Right lobe of liver (tissue), 4 donors: ENCODE measurements around the gene STON2.

ENCODE experiments used
- POLR2A ChIP-seq: fragments of 450-650 bp; IDR thresholded peaks from one replicate; pipeline ENCODE4 v1.6.1; 2017; ENCODE audit warnings: antibody characterized with exemption, mild to moderate bottlenecking
- TF ChIP-seq, protein P1 (sequence below), 4 donors: fragments of 200-600 bp in 3 of 4; fragments of 450-650 bp in 1 of 4; IDR thresholded peaks; one replicate each; pipeline versions ENCODE4 v1.5.1 to v1.8.0; 2016 to 2022; ENCODE audit warnings: antibody characterized with exemption in 4 of 4, mild to moderate bottlenecking in 2 of 4
- donor health status: DM: no; HTN: no; CAD: no.
- donor health status: DM: no; HTN: no; CAD: no.
- donor health status: DM: no; HTN: yes; CAD: no.

DNA sequence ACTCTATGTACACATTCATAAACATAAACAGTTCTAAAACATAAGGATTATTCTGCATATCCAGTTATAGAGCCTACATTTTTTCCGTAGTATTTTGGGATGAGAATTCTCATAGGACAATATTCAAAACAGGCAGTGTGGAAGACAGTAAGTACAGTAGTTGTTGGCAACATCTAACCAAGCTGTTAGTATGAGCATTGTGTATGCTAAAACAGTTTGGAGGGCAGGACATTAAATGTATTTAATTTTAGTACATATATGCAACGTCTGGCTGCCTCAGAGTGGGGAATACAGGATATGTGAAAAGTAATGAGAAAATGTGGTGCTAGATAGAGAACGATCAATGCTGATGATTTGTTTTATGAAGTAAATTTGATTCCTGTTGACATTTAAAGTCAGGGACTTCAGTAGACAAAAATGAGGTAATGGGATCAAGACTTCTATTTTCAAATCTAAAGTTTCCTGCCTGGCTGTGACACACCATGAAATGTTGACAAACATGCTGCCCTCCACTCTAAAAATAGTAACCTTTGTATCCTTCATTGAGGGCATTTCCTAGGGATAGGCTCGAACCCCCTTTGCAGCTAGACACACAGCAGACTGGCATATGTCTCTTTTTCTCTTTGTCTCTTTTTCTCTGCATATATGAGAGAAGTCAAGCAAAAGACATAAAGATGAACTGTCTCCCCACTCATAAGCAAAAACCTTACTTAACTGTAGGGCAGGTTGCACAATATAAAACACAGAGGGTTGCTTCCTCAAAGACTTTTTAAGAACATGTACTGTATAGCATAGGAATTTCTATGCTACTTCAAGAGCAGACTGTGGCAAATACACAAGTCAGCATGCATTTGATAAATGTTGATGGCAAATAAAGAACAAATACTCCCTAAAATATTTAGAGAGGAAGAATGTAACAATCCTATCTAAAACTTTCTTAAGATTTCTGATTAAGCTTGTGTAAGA lies 103.9 kb downstream of the STON2 start:
- TF ChIP-seq, protein P1, sequence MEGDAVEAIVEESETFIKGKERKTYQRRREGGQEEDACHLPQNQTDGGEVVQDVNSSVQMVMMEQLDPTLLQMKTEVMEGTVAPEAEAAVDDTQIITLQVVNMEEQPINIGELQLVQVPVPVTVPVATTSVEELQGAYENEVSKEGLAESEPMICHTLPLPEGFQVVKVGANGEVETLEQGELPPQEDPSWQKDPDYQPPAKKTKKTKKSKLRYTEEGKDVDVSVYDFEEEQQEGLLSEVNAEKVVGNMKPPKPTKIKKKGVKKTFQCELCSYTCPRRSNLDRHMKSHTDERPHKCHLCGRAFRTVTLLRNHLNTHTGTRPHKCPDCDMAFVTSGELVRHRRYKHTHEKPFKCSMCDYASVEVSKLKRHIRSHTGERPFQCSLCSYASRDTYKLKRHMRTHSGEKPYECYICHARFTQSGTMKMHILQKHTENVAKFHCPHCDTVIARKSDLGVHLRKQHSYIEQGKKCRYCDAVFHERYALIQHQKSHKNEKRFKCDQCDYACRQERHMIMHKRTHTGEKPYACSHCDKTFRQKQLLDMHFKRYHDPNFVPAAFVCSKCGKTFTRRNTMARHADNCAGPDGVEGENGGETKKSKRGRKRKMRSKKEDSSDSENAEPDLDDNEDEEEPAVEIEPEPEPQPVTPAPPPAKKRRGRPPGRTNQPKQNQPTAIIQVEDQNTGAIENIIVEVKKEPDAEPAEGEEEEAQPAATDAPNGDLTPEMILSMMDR (IDR thresholded peaks at IDR 0.05): no peak
- no peak for TF ChIP-seq POLR2A
